Measurements from ENCODE around the gene KLHL29. TPM values are rescaled to one million over a fixed set of nuclear protein-coding genes. Genes with fewer than 3 reads are reported as not detected.

The KLHL29 gene
- total and polyA plus RNA-seq, 2 experiments from 2014 or later = 3.8 to 9.9 TPM

DNA sequence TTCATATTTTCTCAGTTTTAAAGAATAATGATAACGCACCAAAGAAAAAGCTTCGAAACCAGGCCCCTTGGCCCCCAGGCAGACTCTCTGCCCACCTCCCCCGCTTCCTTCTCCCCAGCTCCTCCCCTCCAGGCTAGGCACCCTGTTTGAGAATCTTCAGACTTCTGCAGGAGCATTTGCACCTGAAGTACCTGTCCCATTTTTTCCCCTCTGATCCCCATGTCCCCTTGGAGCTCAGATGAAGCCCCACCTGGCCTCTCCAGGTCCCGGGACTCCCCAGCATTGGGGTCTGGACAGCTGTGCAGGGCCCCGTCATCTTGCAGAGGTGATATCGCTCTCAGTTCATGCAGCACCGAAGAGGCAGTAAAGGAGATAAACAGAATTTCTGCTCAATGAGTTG lies 35.5 kb upstream of the KLHL29 start:
- Histone ChIP-seq H3K36me3 (replicated peaks; ENCODE audit: insufficient read depth, low read depth) (no peaks in the 10 kb centered on the region), H3K27me3 (peaks cover 7% of the 10 kb centered on the region), H3K4me2 (no peak overlapping the region), H3K9me2 (replicated peaks; ENCODE audit: insufficient read depth) (no peaks in the 10 kb centered on the region), H3K27ac (no peak overlapping the region), H2AFZ (no peak overlapping the region), H3K4me3 (no peak overlapping the region), H3K79me2 (no peaks in the 10 kb centered on the region), H3K9me3 (ENCODE audit: low read depth) (no peaks in the 10 kb centered on the region), H4K20me1 (ENCODE audit: insufficient read depth, poor library complexity, severe bottlenecking) (no peaks in the 10 kb centered on the region), H3K4me1 (ENCODE audit: insufficient read depth) (peaks cover 9% of the 10 kb centered on the region)
- TF ChIP-seq EZH2 (IDR thresholded peaks at IDR 0.05; ENCODE audit: borderline replicate concordance) (no peak), EZH2phosphoT487 (IDR thresholded peaks at IDR 0.05; ENCODE audit: low read depth, severe bottlenecking, unreplicated experiment) (no peak)
- TF ChIP-seq, protein P1, sequence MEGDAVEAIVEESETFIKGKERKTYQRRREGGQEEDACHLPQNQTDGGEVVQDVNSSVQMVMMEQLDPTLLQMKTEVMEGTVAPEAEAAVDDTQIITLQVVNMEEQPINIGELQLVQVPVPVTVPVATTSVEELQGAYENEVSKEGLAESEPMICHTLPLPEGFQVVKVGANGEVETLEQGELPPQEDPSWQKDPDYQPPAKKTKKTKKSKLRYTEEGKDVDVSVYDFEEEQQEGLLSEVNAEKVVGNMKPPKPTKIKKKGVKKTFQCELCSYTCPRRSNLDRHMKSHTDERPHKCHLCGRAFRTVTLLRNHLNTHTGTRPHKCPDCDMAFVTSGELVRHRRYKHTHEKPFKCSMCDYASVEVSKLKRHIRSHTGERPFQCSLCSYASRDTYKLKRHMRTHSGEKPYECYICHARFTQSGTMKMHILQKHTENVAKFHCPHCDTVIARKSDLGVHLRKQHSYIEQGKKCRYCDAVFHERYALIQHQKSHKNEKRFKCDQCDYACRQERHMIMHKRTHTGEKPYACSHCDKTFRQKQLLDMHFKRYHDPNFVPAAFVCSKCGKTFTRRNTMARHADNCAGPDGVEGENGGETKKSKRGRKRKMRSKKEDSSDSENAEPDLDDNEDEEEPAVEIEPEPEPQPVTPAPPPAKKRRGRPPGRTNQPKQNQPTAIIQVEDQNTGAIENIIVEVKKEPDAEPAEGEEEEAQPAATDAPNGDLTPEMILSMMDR (IDR thresholded peaks at IDR 0.05; ENCODE audit: poor library complexity) = no peak
- no peak for DNase-seq (ENCODE audit: low spot score)
- 96% methylated on average over 7 of the region's 7 CpGs for WGBS (ENCODE audit: low lambda C conversion rate, missing lambda C conversion rate)

DNA sequence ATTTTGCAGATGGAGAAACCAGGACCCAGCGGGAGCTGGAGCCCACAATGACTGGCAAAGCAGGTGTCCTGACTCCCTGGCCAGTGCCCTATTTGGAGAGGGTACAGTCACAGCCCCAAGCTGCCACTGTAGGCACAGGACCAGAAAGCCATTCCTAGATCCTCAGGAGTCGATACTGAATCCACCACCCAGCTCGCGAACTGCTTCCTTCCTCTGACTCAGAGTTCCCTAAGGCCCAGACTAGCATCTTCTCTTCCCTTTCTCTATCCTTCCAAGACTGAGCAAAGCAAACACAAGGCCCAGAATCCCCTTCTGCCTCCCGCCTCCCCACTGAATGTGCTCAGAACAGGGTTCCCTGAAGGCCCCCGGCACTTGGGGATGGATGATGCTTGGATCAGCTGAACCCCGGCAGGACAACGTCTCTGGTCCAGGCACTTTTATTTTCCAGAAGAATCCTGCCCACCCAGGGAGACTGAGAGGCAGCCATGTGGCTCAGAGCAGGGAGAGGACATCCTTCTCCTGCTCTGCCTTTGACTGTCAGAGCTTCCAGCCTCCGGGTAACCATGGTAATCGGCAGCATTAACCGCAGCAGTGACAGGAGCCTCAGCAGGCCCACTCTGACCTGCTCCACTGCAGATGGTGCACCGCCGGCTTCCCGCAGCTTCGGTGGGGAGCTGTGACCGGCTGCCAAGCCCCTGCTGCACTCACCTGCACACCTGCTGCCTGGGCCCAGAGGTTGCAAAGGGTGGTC lies 34.8 kb upstream of the KLHL29 start:
- Histone ChIP-seq H2AFZ (no peak overlapping the region), H3K4me2 (no peak overlapping the region), H3K27me3 (peaks cover 3% of the 10 kb centered on the region), H3K9me2 (replicated peaks; ENCODE audit: insufficient read depth) (no peaks in the 10 kb centered on the region), H4K20me1 (ENCODE audit: insufficient read depth, poor library complexity, severe bottlenecking) (no peaks in the 10 kb centered on the region), H3K9me3 (ENCODE audit: low read depth) (no peaks in the 10 kb centered on the region), H3K36me3 (replicated peaks; ENCODE audit: insufficient read depth, low read depth) (no peaks in the 10 kb centered on the region), H3K4me3 (no peak overlapping the region), H3K79me2 (no peaks in the 10 kb centered on the region), H3K4me1 (ENCODE audit: insufficient read depth) (peaks cover 9% of the 10 kb centered on the region), H3K27ac (no peak overlapping the region)
- WGBS (ENCODE audit: low lambda C conversion rate, missing lambda C conversion rate) = 91% methylated on average over 16 of the region's 16 CpGs
- TF ChIP-seq, protein P1 (IDR thresholded peaks at IDR 0.05; ENCODE audit: poor library complexity) = no peak
- TF ChIP-seq EZH2phosphoT487 (IDR thresholded peaks at IDR 0.05; ENCODE audit: low read depth, severe bottlenecking, unreplicated experiment) (no peak), EZH2 (IDR thresholded peaks at IDR 0.05; ENCODE audit: borderline replicate concordance) (no peak)
- no peak for DNase-seq (ENCODE audit: low spot score)

DNA sequence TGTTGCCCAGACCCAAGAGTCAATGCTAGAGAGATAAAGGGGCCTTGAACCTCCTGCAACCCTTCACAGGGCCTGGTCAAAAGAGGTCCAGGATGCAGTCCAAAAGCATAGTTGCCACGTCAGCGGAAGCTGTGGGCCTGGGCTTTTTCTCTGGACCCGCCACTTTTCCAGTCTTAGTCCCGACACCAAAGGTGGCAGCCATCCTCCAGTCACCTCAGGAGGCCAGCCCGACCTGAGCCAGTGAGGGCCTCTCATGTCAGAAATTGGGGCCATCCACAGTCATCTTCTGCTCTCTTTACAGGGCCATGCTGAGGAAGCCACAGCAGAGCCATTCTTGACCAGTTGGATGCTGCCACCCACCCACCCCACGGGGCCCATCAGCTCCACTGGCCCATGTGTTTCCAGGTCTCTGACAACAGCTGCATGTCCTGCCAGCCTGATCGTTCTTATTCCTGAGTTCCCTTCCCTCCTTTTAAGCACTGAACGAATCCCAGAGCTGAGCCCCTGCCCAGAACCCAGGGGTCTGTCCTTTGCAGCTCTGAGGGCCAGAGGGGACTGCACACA lies 34.1 kb upstream of the KLHL29 start:
- Histone ChIP-seq H3K9me3 (ENCODE audit: low read depth) (no peaks in the 10 kb centered on the region), H3K27me3 (no peaks in the 10 kb centered on the region), H3K4me2 (peak overlapping the region; percentile 56), H3K79me2 (no peaks in the 10 kb centered on the region), H3K27ac (no peak overlapping the region), H3K36me3 (replicated peaks; ENCODE audit: insufficient read depth, low read depth) (no peaks in the 10 kb centered on the region), H3K4me1 (ENCODE audit: insufficient read depth) (peaks cover 9% of the 10 kb centered on the region), H3K9me2 (replicated peaks; ENCODE audit: insufficient read depth) (no peaks in the 10 kb centered on the region), H2AFZ (peak overlapping the region; percentile 29), H4K20me1 (ENCODE audit: insufficient read depth, poor library complexity, severe bottlenecking) (no peaks in the 10 kb centered on the region), H3K4me3 (no peak overlapping the region)
- 90% methylated on average over 8 of the region's 8 CpGs for WGBS (ENCODE audit: low lambda C conversion rate, missing lambda C conversion rate)
- TF ChIP-seq EZH2 (IDR thresholded peaks at IDR 0.05; ENCODE audit: borderline replicate concordance) (no peak), EZH2phosphoT487 (IDR thresholded peaks at IDR 0.05; ENCODE audit: low read depth, severe bottlenecking, unreplicated experiment) (no peak)
- TF ChIP-seq, protein P1 (IDR thresholded peaks at IDR 0.05; ENCODE audit: poor library complexity) = no peak
- DNase-seq (ENCODE audit: low spot score) = no peak

All from hepatocyte (in vitro differentiated cells).